HG03558 (cell line): ENCODE data around the gene PTPRCAP.
"Not testable (repeated sequence)": the region's sequence is repeated elsewhere in the genome, so short reads cannot be mapped to it uniquely, and the experiment has no call there.

Experiments
- ATAC-seq: cut with Tn5 transposase; IDR thresholded peaks from one replicate; pipeline ENCODE4 v1.9.1; 2021; ENCODE audit warnings: moderate number of reproducible peaks; ENCODE audit not compliant: unreplicated experiment; ENCODE audit errors: extremely low read depth

The PTPRCAP gene

GRCh38 chr11:67412495-67413179, 24.8 kb downstream of the PTPRCAP start:
- ATAC-seq, result no peak

DNA sequence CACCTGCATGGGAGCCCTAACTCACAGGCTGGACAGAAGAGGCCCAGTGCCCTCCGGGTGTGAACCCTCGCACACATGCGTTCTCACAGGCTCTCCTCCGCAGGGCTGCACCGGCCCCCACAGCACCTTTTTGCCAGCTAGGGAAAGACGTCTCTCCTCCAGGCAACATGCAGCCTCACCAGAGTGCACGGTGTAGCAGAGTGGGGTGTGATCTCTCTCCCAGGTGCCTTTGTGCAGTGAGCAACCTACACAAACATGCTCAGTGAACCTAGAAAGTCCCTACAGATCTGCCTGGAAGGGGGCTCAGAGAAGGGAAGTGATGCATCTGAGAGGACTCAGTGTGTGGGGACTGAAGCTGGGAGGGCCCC, 25.7 kb downstream of the PTPRCAP start:
- no peak for ATAC-seq

DNA sequence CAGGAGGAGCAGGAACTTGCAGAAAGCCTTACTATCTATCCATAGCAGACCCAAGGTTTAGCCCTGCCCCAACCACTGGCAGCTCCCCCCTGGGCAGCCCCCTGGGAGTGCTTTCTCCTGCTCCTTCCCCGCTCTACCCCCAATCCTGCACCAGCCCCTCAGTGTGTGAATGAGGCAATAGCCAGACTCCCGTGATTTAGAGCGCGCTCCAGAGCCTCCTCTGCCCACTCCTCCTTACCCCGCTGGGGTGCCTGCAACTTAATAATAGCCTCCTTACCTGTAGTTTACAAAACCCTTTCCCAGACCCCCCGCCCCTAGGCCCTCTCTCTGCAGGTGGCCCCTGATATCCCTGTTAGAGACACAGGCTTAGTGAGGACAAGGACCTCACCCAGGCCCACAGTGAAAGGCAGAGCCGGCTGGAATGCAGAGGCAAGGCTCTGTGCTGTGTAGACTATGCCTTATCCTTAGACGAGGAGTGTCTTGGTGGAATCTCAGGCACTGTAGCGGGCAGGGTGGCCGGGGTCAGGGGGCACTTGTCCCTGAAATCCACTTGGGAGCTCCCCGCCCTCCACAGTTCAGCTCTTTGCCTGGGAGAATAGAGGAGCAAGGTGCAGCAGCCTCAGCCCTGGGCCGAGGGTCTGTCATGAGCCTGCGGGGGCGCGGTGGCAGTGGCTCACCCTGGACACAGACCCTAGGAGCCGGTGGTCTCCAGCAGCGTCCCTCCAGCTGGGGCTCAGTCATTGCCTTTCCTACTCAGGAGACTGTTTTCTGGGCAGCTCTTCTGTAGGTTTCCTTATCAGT, 26.3 kb downstream of the PTPRCAP start:
- ATAC-seq, result no peak

- no peak for ATAC-seq
Observed at GRCh38 chr11:67410369-67410831, 27.1 kb downstream of the PTPRCAP start.

GRCh38 chr11:67409781-67410368, 27.6 kb downstream of the PTPRCAP start:
- ATAC-seq, result no peak

DNA sequence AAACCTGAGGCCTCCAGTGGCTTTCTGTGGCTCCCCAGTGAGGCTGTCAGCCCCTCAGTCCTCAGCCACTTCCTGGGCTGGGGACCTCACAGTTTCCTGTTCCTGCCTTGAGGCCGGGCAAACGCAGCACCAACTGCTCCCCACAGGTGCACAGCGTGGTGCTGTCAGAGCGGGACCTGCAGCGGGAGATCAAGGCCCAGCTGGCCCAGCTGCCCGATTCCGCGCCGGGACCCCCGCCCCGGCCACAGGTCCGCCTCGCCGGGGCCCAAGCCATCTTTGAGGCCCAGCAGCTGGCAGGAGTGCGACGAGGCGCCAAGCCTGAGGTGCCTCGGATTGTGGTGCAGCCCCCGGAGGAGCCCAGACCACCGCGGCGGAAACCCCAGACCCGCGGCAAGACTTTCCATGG, 28.2 kb downstream of the PTPRCAP start:
- ATAC-seq, result no peak

DNA sequence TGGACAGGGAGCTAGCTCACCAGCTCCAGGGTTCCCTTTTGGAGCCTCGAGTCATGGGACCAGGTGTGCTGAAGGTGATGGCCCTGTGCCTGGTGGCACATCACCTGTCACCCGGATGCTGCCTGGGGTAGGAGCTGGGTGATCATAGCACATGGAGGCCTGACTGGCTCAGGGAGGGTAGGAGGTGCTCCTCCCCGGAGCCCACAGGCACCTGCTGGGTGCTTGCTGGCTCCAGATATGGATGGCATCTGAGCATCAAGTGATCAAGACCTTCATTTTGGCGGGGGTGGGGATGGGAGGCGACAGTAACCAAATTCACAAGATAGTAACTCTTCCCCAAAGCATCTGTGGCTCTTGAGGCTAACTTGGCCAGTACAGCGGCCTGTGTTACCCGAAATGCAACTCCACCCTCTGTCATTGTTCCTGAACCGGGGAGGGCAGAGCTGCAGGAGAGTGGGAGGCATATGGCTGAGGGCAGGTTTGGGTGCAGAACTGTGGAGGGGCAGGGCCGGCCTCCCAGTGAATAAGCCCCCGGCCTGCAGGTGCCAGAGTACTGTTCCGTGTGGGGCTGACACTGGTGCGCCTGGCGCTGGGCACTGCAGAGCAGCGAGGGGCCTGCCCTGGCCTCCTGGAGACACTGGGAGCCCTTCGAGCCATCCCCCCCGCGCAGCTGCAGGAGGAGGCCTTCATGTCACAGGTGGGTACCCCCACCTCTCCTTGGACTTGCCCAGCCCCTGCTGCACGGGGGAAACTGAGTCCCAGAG, 28.9 kb downstream of the PTPRCAP start:
- ATAC-seq, result no peak

DNA sequence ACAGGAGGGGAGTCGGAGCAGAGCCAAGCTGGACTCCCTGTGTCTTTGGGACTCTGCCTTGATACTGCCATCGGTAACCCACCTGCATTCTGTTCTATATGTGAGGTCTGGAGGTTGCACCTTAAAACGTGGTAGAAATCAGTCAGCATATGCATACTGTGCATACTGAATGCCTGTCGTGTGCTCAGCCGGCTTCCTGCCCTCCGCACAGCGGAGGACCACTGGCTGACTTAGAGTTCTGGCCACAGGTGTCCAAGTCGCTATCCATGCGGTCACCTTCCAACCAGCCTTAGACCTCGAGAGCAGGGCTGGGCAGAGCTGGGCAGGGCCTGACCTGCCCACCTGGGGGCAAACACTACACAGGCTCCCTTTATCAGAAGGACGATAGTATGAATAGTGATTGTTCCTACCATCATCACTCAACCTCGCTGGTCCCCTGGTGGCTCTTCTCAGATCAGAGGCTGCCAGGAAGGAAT, 29.8 kb downstream of the PTPRCAP start:
- ATAC-seq, result no peak

DNA sequence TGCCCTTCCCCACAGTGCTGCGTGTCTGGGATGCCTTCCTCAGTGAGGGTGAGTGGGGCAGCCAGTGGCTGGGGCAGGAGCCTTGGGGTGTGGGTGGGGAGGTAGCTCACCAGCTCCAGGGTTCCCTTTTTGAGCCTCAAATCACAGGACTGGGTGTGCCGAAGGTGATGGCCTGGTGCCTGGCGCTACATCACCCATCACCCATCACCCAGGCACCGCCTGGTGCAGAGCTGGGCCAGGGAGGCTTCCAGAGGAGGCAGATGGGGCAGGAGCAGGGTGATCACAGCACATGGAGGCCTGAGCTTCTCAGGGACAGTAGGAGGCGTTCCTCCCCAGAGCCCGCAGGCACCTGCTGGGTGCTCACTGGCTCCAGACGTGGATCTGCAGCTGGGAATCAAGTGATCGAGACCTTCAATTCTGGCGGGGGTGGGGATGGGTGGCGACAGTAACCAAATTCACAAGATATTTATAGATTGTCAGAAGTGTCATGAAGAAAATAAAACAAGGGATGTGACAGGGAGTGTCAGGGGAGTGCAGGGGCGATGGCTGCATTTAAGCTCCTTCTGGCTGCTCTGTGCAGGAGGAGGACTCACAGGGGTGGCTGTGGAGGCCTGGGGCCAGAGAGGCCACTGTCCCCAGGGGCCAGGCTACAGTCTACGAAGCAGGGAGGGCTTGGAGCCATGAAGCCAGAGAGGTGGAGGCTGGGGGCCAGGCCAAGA, 30.4 kb downstream of the PTPRCAP start:
- no peak for ATAC-seq

DNA sequence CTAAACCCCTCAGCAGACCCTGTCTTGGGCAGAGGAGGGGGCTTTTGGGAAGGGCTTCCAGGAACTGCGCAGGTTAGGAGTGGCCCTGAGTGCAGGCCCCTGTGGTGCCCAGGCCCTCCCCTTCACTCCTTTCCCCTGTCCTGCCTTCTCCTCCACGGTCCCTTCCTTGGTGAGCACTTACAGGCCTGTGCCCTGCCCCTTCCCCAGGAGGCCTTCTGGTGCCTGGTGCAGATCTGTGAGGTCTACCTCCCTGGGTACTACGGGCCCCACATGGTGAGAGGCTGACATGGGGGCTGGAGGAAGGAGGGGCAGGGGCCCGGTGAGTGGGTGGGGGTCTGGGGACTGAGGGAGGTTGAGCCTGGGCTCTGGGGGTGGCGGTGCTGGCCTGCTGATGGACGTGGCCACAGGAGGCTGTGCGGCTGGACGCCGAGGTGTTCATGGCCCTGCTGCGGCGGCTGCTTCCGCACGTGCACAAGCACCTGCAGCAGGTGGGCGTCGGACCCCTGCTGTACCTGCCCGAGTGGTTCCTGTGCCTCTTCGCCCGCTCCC, 31.0 kb downstream of the PTPRCAP start:
- ATAC-seq, result no peak

DNA sequence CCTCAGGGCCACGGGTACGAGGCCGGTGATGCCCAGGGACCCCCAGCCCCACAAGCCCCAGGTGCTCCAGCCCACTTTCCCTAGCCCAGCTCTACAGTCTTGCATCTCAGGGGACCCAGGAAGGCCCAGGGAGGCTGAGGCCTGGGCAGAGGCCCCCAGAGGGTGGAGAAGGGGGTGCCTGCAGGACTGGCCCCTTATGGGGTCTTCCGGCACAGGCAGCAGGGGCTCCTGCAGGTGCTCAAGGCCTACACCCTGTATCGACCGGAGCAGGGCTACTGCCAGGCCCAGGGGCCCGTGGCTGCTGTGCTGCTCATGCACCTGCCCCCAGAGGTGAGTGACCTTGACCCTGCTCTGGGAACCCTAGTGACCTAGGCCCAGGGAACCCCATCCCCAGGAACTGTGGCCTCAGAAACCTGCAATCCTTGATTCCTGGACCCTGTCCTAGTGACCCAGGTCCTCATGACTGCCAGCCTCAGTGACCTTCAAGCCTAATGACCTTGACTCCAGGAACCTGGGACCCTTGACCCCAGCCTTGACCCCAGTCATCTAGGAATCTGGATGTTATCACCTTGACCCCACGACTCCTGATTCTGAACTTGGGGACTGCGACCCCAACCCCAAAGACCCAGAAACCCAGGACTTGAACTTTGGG, 31.7 kb downstream of the PTPRCAP start:
- ATAC-seq, result no peak

DNA sequence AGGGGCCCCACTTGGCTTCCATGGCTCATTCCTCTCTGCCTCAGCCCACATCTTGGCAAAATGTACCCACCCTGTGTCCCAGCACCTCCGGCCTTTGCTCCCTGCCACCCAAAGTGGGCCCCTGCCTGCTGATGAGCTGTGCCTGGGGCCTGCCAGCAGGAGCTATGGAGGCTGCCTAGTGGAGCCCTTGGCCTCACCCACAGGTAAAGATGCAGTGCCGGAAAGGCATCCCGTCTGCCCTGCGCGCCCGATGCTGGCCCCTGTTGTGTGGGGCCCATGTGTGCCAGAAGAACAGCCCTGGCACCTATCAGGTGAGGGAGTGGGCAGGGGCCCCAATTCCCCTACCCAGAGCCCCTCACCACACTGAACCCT, 32.3 kb downstream of the PTPRCAP start:
- no peak for ATAC-seq

- no peak for ATAC-seq
Observed at GRCh38 chr11:67404515-67405195, 32.8 kb downstream of the PTPRCAP start.

DNA sequence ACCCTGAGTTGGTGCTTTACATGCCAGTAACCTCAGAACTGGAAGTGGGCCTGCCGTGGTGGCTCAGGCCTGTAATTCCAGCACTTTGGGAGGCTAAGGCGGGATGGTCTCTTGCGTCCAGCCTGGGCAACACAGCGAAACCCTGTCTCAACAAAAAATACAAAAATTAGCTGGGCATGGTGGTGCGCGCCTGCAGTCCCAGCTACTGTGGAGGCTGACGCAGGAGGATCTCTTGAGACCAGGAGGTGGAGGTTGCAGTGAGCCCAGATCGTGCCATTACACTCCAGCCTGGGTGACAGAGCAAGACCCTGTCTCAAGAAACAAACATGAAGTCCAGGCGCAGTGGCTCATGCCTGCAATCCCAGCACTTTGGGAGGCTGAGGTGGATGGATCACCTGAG, 34.4 kb downstream of the PTPRCAP start:
- ATAC-seq, result not testable (repeated sequence)

- not testable (repeated sequence) for ATAC-seq
Observed at GRCh38 chr11:67402192-67402839, 35.2 kb downstream of the PTPRCAP start.

GRCh38 chr11:67401495-67402191, 35.8 kb downstream of the PTPRCAP start, which contains the start of gene PPP1CA:
PPP1CA (minus strand) TSS chr11:67401858; CDS start chr11:67401782, 76 bp downstream.
- no peak for ATAC-seq

- no peak for ATAC-seq
Observed at GRCh38 chr11:67400942-67401494, 36.5 kb downstream of the PTPRCAP start.
